Measurements from ENCODE around the gene LPAR4. TPM values are rescaled to one million over a fixed set of nuclear protein-coding genes. Genes with fewer than 3 reads are reported as not detected.

LPAR4 gene
- total RNA-seq, 1 donor from 2014 or later = 1.7 TPM

DNA sequence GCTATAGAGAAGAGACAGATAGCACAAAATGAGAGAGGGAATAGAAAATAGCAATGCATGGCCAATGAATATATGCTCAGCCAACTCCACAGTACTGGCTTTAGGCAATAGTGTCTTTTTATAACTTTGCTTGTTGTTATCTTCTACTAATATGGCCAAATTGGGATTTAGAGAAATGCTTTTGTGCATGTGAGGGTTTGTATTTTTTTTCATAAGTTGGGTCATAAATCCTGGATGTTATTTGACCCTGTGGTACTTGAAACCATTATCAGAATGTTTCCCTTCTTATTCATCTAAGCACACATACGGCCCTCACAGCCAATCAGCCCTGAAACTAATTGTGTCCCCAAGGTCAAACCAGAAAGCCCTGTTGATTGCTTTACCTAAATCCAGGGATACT is 35.2 kb upstream of the LPAR4 start:
- Mint-ChIP-seq H3K4me3 (ENCODE audit: unreplicated experiment) (no peak overlapping the region), H3K4me1 (ENCODE audit: low read depth) (peaks cover 5% of the 10 kb centered on the region), H3K36me3 (ENCODE audit: low read depth) (no peaks in the 10 kb centered on the region), H3K9me3 (ENCODE audit: low read depth) (peaks cover 2% of the 10 kb centered on the region), H3K27me3 (ENCODE audit: low read depth) (peaks cover 1% of the 10 kb centered on the region), H3K27ac (ENCODE audit: unreplicated experiment) (no peak overlapping the region)
- DNase-seq (ENCODE audit: low spot score) = no peak
- TF ChIP-seq, protein P1, sequence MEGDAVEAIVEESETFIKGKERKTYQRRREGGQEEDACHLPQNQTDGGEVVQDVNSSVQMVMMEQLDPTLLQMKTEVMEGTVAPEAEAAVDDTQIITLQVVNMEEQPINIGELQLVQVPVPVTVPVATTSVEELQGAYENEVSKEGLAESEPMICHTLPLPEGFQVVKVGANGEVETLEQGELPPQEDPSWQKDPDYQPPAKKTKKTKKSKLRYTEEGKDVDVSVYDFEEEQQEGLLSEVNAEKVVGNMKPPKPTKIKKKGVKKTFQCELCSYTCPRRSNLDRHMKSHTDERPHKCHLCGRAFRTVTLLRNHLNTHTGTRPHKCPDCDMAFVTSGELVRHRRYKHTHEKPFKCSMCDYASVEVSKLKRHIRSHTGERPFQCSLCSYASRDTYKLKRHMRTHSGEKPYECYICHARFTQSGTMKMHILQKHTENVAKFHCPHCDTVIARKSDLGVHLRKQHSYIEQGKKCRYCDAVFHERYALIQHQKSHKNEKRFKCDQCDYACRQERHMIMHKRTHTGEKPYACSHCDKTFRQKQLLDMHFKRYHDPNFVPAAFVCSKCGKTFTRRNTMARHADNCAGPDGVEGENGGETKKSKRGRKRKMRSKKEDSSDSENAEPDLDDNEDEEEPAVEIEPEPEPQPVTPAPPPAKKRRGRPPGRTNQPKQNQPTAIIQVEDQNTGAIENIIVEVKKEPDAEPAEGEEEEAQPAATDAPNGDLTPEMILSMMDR (IDR thresholded peaks at IDR 0.05) = no peak

- TF ChIP-seq, protein P1 (IDR thresholded peaks at IDR 0.05) = no peak
- peaks cover 2% of the 10 kb centered on the region for H3K27me3 Mint-ChIP-seq (ENCODE audit: low read depth)
- no peak for DNase-seq (ENCODE audit: low spot score)
- H3K4me1 Mint-ChIP-seq (ENCODE audit: low read depth) = no peaks in the 10 kb centered on the region
- H3K36me3 Mint-ChIP-seq (ENCODE audit: low read depth) = no peaks in the 10 kb centered on the region
- H3K27ac Mint-ChIP-seq (ENCODE audit: unreplicated experiment) = no peak overlapping the region
- H3K4me3 Mint-ChIP-seq (ENCODE audit: unreplicated experiment) = no peak overlapping the region
- H3K9me3 Mint-ChIP-seq (ENCODE audit: low read depth) = peaks cover 7% of the 10 kb centered on the region
Observed at GRCh38 chrX:78725287-78725686, 22.2 kb upstream of the LPAR4 start.

DNA sequence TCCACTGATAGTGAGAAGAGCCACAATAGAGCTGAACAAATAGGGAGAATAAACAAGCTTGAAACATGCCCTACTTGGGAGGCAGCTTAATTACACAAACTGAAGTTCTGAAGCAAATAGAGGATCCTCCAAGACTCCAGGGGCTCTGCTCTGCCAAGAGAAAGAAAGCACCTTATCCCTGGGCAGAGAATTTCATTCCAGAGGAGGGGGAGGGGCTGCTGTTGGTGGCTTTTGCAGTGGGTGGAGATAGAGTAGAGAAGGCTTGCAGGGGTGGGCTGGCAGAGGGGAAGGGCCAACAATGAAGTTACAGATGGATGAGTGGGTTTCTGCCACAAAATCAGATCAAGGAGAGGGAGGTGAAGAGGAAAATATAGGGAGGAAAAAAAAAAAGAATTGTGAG is 1.0 kb upstream of the LPAR4 start:
- peaks cover 17% of the 10 kb centered on the region for H3K4me1 Mint-ChIP-seq (ENCODE audit: low read depth)
- no peak overlapping the region for H3K4me3 Mint-ChIP-seq (ENCODE audit: unreplicated experiment)
- TF ChIP-seq, protein P1 (IDR thresholded peaks at IDR 0.05) = no peak
- no peak overlapping the region for H3K27ac Mint-ChIP-seq (ENCODE audit: unreplicated experiment)
- H3K9me3 Mint-ChIP-seq (ENCODE audit: low read depth) = peaks cover 2% of the 10 kb centered on the region
- no peaks in the 10 kb centered on the region for H3K27me3 Mint-ChIP-seq (ENCODE audit: low read depth)
- no peaks in the 10 kb centered on the region for H3K36me3 Mint-ChIP-seq (ENCODE audit: low read depth)
- no peak for DNase-seq (ENCODE audit: low spot score)

- TF ChIP-seq, protein P1 (IDR thresholded peaks at IDR 0.05) = no peak
- no peak for DNase-seq (ENCODE audit: low spot score)
- H3K27ac Mint-ChIP-seq (ENCODE audit: unreplicated experiment) = peak overlapping the region; percentile 20
Observed at GRCh38 chrX:78747971-78748370, 451 bp downstream of the LPAR4 start.

DNA sequence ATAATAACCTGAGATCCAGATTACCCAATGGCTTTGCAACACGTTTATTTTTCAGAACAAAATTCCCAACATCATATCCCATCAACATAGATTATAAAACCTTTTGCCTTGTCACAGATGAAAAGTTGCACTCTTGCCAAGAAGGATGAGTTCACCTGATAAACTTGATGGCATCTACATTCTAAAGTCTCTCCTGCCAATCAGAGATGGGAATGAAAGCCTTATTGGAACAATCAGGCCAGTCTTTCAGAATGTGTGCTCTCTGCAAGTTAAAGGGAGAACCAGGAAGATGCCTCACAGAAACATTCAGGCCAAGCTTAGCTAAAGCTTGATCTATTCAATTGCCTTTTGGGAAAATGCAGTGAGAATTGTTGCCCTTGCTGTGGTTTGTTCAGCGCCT is 1.3 kb downstream of the LPAR4 start:
- Mint-ChIP-seq H3K4me3 (ENCODE audit: unreplicated experiment) (peak overlapping the region; percentile 74), H3K4me1 (ENCODE audit: low read depth) (peaks cover 32% of the 10 kb centered on the region), H3K9me3 (ENCODE audit: low read depth) (peaks cover 2% of the 10 kb centered on the region), H3K27ac (ENCODE audit: unreplicated experiment) (no peak overlapping the region), H3K36me3 (ENCODE audit: low read depth) (no peaks in the 10 kb centered on the region), H3K27me3 (ENCODE audit: low read depth) (no peaks in the 10 kb centered on the region)
- DNase-seq (ENCODE audit: low spot score) = no peak
- TF ChIP-seq, protein P1 (IDR thresholded peaks at IDR 0.05) = no peak

More at GRCh38 chrX:78747971-78748370, 451 bp downstream of the LPAR4 start:
- Mint-ChIP-seq H3K9me3 (ENCODE audit: low read depth) (peaks cover 2% of the 10 kb centered on the region), H3K27me3 (ENCODE audit: low read depth) (no peaks in the 10 kb centered on the region), H3K36me3 (ENCODE audit: low read depth) (no peaks in the 10 kb centered on the region), H3K4me1 (ENCODE audit: low read depth) (peaks cover 24% of the 10 kb centered on the region), H3K4me3 (ENCODE audit: unreplicated experiment) (peak overlapping the region; percentile 74)
